ENCODE measurements around the gene MINDY1. TPM values are rescaled to one million over a fixed set of nuclear protein-coding genes. Genes with fewer than 3 reads are reported as not detected.

The MINDY1 gene
- polyA plus RNA-seq, 1 experiment, result 12.8 TPM

GRCh38 chr1:151047925-151048644 lies 41.4 kb upstream of the MINDY1 start:
- ChIA-PET POLR2A (interaction anchor here (0.6 to 3.2 kb wide), 5 partner anchors 10 to 389 kb away, joined by 3 to 24 read pairs (median 6); partner anchors contain the start of gene CDC42SE1), CTCF (interaction anchor here (0.6 to 1.9 kb wide), 8 partner anchors 9 to 710 kb away, joined by 3 to 8 read pairs (median 4); partner anchors contain the start of genes CDC42SE1 and MINDY1)

GRCh38 chr1:151047591-151047924 lies 40.9 kb upstream of the MINDY1 start, which contains the start of gene C1orf56:
Gene C1orf56 (plus strand): TSS chr1:151047751. CDS start chr1:151047848, 97 bp downstream.
- ChIA-PET CTCF (interaction anchor here (0.6 to 1.9 kb wide), 8 partner anchors 9 to 397 kb away, joined by 3 to 8 read pairs (median 4); partner anchors contain the start of genes CDC42SE1 and MINDY1), POLR2A (interaction anchor here (0.6 to 3.2 kb wide), 4 partner anchors 10 to 390 kb away, joined by 3 to 24 read pairs (median 6); partner anchors contain the start of gene CDC42SE1)
- Histone ChIP-seq H3K9me3 (ENCODE audit: control insufficient read depth, insufficient read depth, low read length) (no peaks in the 10 kb centered on the region; the same call in 1 of the 2 replicates), H3K27me3 (ENCODE audit: control insufficient read depth, insufficient read depth, low read length) (no peaks in the 10 kb centered on the region), H3K27ac (ENCODE audit: low read depth, low read length) (peak within 1 kb of the TSS; percentile 68), H3K4me3 (ENCODE audit: low read depth, low read length) (peak within 1 kb of the TSS; percentile 78)
- no peak for TF ChIP-seq CTCF (IDR thresholded peaks at IDR 0.05; ENCODE audit: low read depth, low read length)
- DNase-seq (ENCODE audit: low read depth, low spot score), result no peak

More at GRCh38 chr1:151047925-151048644, 41.4 kb upstream of the MINDY1 start:
- H3K27ac ChIP-seq (ENCODE audit: low read depth, low read length), result peak overlapping the region; percentile 68
- peak overlapping the region; percentile 78 for H3K4me3 ChIP-seq (ENCODE audit: low read depth, low read length)
- no peaks in the 10 kb centered on the region; the same call in 1 of the 2 replicates for H3K9me3 ChIP-seq (ENCODE audit: control insufficient read depth, insufficient read depth, low read length)
- peak; percentile 61 for TF ChIP-seq CTCF (IDR thresholded peaks at IDR 0.05; ENCODE audit: low read depth, low read length)
- DNase-seq (ENCODE audit: low read depth, low spot score), result no peak
- no peaks in the 10 kb centered on the region for H3K27me3 ChIP-seq (ENCODE audit: control insufficient read depth, insufficient read depth, low read length)

- POLR2A ChIA-PET, result interaction anchor here (1.6 kb wide), 1 partner anchor 19 kb away, joined by 3 read pairs; no protein-coding TSS in a partner anchor
- no peak for TF ChIP-seq CTCF (IDR thresholded peaks at IDR 0.05; ENCODE audit: low read depth, low read length)
- Histone ChIP-seq H3K4me3 (ENCODE audit: low read depth, low read length) (no peak overlapping the region), H3K9me3 (ENCODE audit: control insufficient read depth, insufficient read depth, low read length) (no peaks in the 10 kb centered on the region; the same call in 1 of the 2 replicates), H3K27me3 (ENCODE audit: control insufficient read depth, insufficient read depth, low read length) (no peaks in the 10 kb centered on the region), H3K27ac (ENCODE audit: low read depth, low read length) (no peak overlapping the region)
- CTCF ChIA-PET, result no interaction called here
- DNase-seq (ENCODE audit: low read depth, low spot score), result no peak
Measured at GRCh38 chr1:151043163-151043562, 36.5 kb upstream of the MINDY1 start.

- Histone ChIP-seq H3K27ac (ENCODE audit: low read depth, low read length) (no peak overlapping the region), H3K9me3 (ENCODE audit: control insufficient read depth, insufficient read depth, low read length) (no peaks in the 10 kb centered on the region), H3K27me3 (ENCODE audit: control insufficient read depth, insufficient read depth, low read length) (no peaks in the 10 kb centered on the region), H3K4me3 (ENCODE audit: low read depth, low read length) (no peak overlapping the region)
- ChIA-PET POLR2A (no interaction called here), CTCF (no interaction called here)
- TF ChIP-seq CTCF (IDR thresholded peaks at IDR 0.05; ENCODE audit: low read depth, low read length), result no peak
- DNase-seq (ENCODE audit: low read depth, low spot score), result no peak
Measured at GRCh38 chr1:151039521-151039920, 32.8 kb upstream of the MINDY1 start.

GRCh38 chr1:151037032-151037431 lies 30.3 kb upstream of the MINDY1 start:
- Histone ChIP-seq H3K9me3 (ENCODE audit: control insufficient read depth, insufficient read depth, low read length) (no peaks in the 10 kb centered on the region), H3K27me3 (ENCODE audit: control insufficient read depth, insufficient read depth, low read length) (no peaks in the 10 kb centered on the region), H3K4me3 (ENCODE audit: low read depth, low read length) (no peak overlapping the region), H3K27ac (ENCODE audit: low read depth, low read length) (no peak overlapping the region)
- CTCF ChIA-PET, result interaction anchor here (0.5 kb wide), 1 partner anchor 13 kb away, joined by 4 read pairs; no protein-coding TSS in a partner anchor
- DNase-seq (ENCODE audit: low read depth, low spot score), result no peak
- POLR2A ChIA-PET, result no interaction called here
- TF ChIP-seq CTCF (IDR thresholded peaks at IDR 0.05; ENCODE audit: low read depth, low read length), result no peak
